ENCODE measurements around the gene ALPK1.
"Not testable (repeated sequence)": the region's sequence is repeated elsewhere in the genome, so short reads cannot be mapped to it uniquely, and the experiment has no call there.

The ALPK1 gene

DNA sequence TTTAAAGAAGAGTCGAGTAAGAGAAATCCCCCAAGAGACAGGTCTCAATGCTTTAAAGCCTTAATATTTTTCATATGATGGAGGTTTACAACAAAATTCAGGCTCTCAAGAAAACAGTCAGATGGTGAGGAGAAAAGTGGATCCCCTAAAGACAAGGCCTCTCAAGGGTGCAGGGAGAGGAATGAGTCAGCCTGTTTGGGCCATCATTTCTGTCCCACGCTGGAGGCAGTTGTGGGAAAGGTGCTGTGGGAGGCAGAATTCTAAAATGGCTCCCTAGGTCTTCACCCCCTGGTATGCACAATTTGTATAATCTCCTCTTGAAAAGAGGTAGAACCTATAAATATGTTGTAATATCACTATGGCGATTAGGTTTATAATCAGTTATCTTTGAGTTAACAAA is 6.8 kb upstream of the ALPK1 start:
- CTCF ChIA-PET: interaction anchor here (1.3 to 1.5 kb wide), 2 partner anchors 30 to 32 kb away, joined by 4 to 5 read pairs; no protein-coding TSS in a partner anchor
- TF ChIP-seq, protein P1, sequence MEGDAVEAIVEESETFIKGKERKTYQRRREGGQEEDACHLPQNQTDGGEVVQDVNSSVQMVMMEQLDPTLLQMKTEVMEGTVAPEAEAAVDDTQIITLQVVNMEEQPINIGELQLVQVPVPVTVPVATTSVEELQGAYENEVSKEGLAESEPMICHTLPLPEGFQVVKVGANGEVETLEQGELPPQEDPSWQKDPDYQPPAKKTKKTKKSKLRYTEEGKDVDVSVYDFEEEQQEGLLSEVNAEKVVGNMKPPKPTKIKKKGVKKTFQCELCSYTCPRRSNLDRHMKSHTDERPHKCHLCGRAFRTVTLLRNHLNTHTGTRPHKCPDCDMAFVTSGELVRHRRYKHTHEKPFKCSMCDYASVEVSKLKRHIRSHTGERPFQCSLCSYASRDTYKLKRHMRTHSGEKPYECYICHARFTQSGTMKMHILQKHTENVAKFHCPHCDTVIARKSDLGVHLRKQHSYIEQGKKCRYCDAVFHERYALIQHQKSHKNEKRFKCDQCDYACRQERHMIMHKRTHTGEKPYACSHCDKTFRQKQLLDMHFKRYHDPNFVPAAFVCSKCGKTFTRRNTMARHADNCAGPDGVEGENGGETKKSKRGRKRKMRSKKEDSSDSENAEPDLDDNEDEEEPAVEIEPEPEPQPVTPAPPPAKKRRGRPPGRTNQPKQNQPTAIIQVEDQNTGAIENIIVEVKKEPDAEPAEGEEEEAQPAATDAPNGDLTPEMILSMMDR (IDR thresholded peaks at IDR 0.05; ENCODE audit: control extremely low read depth, extremely low read depth, low read depth, missing control alignments): no peak
- peak; percentile 34 for DNase-seq (ENCODE audit: extremely low spot score)
- POLR2A ChIA-PET: interaction anchor here (1.0 to 1.4 kb wide), 2 partner anchors 29 to 227 kb away, joined by 3 read pairs; no protein-coding TSS in a partner anchor

DNA sequence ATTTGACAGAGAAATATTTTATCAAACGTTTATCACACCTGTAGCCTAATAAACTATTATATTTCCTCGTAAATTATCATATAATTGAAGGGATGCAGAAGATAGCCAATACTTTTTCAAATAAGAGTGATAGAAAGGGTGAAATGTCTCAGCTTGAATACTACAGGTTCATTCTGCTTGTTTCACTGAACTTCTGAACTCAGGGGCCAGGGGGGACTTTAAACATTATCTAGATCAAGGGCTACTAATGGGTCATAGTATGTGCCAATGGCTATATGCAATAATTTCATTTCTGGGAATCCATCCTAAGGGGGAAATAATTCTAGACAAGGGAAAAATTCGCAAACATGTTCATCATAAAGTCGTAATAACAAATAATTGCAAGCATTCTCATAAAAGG is 2.6 kb downstream of the ALPK1 start:
- CTCF ChIA-PET: interaction anchor here (0.9 to 3.5 kb wide), 9 partner anchors 8 to 225 kb away, joined by 3 to 12 read pairs (median 4); no protein-coding TSS in a partner anchor
- POLR2A ChIA-PET: no interaction called here

DNA sequence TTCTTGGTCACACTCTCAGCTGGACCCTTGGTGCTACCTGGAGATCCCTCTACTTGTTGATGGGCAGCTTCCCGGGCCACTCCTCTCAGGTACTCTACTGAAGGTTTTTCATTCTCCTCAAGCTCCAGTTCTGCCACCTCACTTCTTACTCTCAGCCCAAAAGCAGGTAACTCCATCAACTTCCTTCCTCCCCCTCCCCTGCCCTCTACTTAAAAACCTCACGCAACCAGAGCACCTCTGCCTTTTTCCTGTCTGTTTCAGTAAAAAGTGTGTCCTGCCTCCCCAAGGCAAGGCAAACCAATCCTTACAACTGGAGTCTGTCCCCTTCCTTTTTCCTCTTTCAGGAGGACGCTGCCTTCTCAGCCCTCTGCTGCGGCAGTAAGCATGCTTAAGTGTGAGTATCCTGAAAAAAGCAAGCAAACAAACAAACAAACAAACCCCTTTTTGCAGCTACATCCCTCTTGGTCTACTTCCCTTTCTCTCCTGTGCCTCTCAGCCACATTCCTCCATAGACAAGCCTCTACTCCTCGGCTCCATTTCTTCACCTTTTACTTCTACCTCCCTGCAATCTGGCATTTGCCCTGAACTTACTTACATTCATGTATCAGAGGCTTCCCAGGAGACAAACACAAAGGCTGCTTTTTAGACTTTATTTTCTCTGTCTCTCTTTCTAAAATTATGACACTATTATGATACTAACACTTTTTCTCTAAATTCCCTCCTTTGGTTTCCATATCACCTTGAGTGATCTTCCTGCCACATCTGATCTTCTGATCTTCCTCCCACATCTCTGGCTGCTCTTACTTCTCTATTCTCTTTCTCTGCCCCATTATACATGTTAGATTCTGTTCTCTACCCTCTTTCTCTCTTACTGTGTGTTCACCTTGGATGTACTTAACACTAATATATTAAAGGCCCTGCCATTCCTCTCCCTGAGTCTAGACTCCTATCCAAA is 5.4 kb downstream of the ALPK1 start:
- POLR2A ChIA-PET: interaction anchor here (1.1 kb wide), 1 partner anchor 40 kb away, joined by 3 read pairs; no protein-coding TSS in a partner anchor
- no peak for DNase-seq (ENCODE audit: extremely low spot score)
- CTCF ChIA-PET: interaction anchor here (0.7 to 1.9 kb wide), 3 partner anchors 9 to 26 kb away, joined by 3 to 11 read pairs (median 4); partner anchors contain the start of gene TIFA
- TF ChIP-seq, protein P1 (IDR thresholded peaks at IDR 0.05; ENCODE audit: control extremely low read depth, extremely low read depth, low read depth, missing control alignments): no peak

More for the DNA sequence above, 2.6 kb downstream of the ALPK1 start:
- TF ChIP-seq, protein P1 (IDR thresholded peaks at IDR 0.05; ENCODE audit: control extremely low read depth, extremely low read depth, low read depth, missing control alignments): no peak
- DNase-seq (ENCODE audit: extremely low spot score): no peak

DNA sequence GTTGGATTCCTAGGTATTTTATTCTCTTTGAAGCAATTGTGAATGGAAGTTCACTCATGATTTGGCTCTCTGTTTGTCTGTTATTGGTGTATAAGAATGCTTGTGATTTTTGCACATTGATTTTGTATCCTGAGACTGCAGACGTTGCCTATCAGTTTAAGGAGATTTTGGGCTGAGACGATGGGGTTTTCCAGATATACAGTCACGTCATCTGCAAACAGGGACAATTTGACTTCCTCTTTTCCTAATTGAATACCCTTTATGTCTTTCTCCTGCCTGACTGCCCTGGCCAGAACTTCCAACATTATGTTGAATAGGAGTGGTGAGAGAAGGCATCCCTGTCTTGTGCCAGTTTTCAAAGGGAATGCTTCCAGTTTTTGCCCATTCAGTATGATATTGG is 8.3 kb downstream of the ALPK1 start:
- CTCF ChIA-PET; DNase-seq (ENCODE audit: extremely low spot score); POLR2A ChIA-PET: not testable (repeated sequence)

DNA sequence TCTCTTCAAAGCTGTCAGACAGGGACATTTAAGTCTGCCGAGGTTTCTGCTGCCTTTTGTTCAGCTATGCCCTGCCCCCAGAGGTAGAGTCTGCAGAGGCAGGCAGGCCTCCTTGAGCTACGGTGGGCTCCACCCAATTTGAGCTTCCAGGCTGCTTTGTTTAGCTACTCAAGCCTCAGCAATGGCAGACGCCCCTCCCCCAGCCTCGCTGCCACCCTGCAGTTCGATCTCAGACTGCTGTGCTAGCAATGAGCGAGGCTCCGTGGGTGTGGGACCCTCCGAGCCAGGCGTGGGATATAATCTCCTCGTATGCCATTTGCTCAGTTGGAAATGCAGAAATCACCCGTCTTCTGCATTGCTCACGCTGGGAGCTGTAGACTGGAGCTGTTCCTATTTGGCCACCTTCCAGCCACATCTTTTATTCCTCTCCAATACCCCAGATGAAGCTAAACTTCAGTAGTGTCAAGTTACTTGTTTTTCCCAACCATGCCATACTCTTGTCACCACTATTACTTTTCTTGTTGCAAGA is 12.2 kb downstream of the ALPK1 start:
- DNase-seq (ENCODE audit: extremely low spot score); POLR2A ChIA-PET: not testable (repeated sequence)
- CTCF ChIA-PET: interaction anchor here (0.7 to 4.4 kb wide), 8 partner anchors 9 to 114 kb away, joined by 3 to 22 read pairs (median 5); partner anchors contain the start of genes ALPK1 and TIFA

DNA sequence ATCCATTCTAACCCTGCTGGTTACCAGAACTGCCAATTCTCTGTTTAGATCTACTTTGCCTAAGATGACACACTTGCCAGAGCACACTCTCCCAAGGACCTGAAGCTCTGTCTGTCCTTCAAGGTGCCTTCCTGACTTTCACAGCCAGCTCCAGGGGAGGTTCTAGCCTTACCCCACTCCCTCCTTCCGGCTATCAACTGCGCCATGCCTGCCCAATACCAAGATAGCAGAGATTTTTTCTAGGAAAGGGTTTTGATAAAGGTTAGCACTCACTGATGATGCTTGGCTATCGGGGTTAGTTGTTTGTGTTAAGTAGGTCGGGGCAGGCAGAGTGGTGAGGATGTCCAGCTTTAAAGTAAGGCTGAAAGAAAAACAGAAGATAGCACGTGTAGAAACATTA is 14.3 kb downstream of the ALPK1 start:
- POLR2A ChIA-PET: interaction anchor here (1.7 kb wide), 1 partner anchor 32 kb away, joined by 9 read pairs; no protein-coding TSS in a partner anchor
- no peak for DNase-seq (ENCODE audit: extremely low spot score)
- TF ChIP-seq, protein P1 (IDR thresholded peaks at IDR 0.05; ENCODE audit: control extremely low read depth, extremely low read depth, low read depth, missing control alignments): no peak
- CTCF ChIA-PET: interaction anchor here (0.7 to 4.4 kb wide), 11 partner anchors 9 to 212 kb away, joined by 3 to 22 read pairs (median 6); partner anchors contain the start of gene TIFA

DNA sequence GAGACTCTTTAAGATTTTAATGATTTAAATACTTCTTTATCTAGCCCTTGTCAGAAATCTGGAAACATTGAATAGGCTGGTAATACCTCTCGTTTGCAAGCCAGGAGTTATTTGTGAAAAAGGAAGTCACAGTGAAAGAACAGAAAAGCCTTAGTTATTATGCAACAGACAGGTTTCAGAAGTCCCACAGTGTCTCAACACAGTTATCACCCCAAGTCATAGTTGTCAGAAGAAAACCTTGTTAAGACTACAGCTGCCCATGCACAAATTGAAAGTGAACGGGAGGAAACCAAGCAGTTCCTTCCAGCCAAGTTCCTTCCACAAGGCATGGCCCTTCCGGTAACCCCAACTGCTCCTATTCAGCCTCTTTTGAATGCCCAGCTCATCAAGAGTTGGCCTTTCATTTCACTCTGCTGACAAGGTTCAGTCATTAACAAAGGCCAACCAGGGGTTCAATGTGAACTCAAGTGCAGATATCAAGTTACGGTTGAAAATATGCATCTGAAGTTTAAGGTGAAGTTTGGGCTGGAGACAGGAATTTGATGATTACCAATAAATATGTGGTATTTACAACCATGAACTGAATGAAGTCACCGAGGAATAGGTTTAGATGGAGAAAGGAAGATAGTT is 15.6 kb downstream of the ALPK1 start:
- CTCF ChIA-PET: interaction anchor here (1.3 to 4.4 kb wide), 7 partner anchors 8 to 211 kb away, joined by 3 to 22 read pairs (median 11); partner anchors contain the start of gene TIFA
- DNase-seq (ENCODE audit: extremely low spot score): peak; percentile 74

More for the DNA sequence above, 15.6 kb downstream of the ALPK1 start:
- TF ChIP-seq, protein P1 (IDR thresholded peaks at IDR 0.05; ENCODE audit: control extremely low read depth, extremely low read depth, low read depth, missing control alignments): no peak
- POLR2A ChIA-PET: interaction anchor here (0.6 to 1.7 kb wide), 2 partner anchors 33 to 38 kb away, joined by 3 to 9 read pairs; no protein-coding TSS in a partner anchor

Data from GM10248 (cell line).